ENCODE measurements around the gene DSCAML1. TPM values are rescaled to one million over a fixed set of nuclear protein-coding genes. Genes with fewer than 3 reads are reported as not detected.

DSCAML1 gene
- total RNA-seq, 1 donor from 2014 or later = 0.16 TPM

GRCh38 chr11:117585631-117586030, 211.4 kb downstream of the DSCAML1 start:
- FAIRE-seq (no peak), DNase-seq (ENCODE audit: low read depth) (no peak)
- TF ChIP-seq EZH2 (IDR thresholded peaks at IDR 0.05; ENCODE audit: insufficient read depth, low read length) (no peak), CTCF (IDR thresholded peaks at IDR 0.05; ENCODE audit: insufficient read depth, low read depth, low read length) (no peak)
- H3K27ac Mint-ChIP-seq (ENCODE audit: unreplicated experiment) = no peak overlapping the region
- Histone ChIP-seq H3K9ac (ENCODE audit: low read length) (no peak overlapping the region), H3K4me1 (ENCODE audit: insufficient read depth, low read length) (peaks cover 9% of the 10 kb centered on the region), H2AFZ (ENCODE audit: low read depth, low read length) (no peak overlapping the region), H3K36me3 (ENCODE audit: insufficient read depth, low read length) (no peaks in the 10 kb centered on the region), H3K27me3 (ENCODE audit: insufficient read depth, low read length) (peaks cover 7% of the 10 kb centered on the region), H3K79me2 (ENCODE audit: insufficient read depth, low read length) (no peaks in the 10 kb centered on the region), H3K27ac (ENCODE audit: low read depth, low read length) (no peak overlapping the region), H4K20me1 (ENCODE audit: insufficient read depth, low read length) (no peaks in the 10 kb centered on the region), H3K4me2 (ENCODE audit: low read length) (no peak overlapping the region), H3K4me3 (ENCODE audit: insufficient read depth, low read depth, low read length) (no peak overlapping the region), H3K9me3 (ENCODE audit: insufficient read depth, low read depth, low read length) (no peaks in the 10 kb centered on the region)
- no peak overlapping the region for H3K4me3 Mint-ChIP-seq (ENCODE audit: unreplicated experiment)
- H3K27me3 Mint-ChIP-seq (ENCODE audit: low read depth, unreplicated experiment) = peaks cover 52% of the 10 kb centered on the region
- H3K4me1 Mint-ChIP-seq (ENCODE audit: low read depth, unreplicated experiment) = peaks cover 9% of the 10 kb centered on the region
- no peaks in the 10 kb centered on the region for H3K9me3 Mint-ChIP-seq (ENCODE audit: unreplicated experiment)
- H3K36me3 Mint-ChIP-seq (ENCODE audit: low read depth, unreplicated experiment) = no peaks in the 10 kb centered on the region

GRCh38 chr11:117584056-117584830, 212.8 kb downstream of the DSCAML1 start:
- Histone ChIP-seq H3K27ac (ENCODE audit: low read depth, low read length) (no peak overlapping the region), H2AFZ (ENCODE audit: low read depth, low read length) (peak overlapping the region; percentile 73)
- peak; percentile 4 for DNase-seq (ENCODE audit: low read depth)

More at GRCh38 chr11:117584056-117584830, 212.8 kb downstream of the DSCAML1 start:
- Mint-ChIP-seq H3K27me3 (ENCODE audit: low read depth, unreplicated experiment) (peaks cover 53% of the 10 kb centered on the region), H3K36me3 (ENCODE audit: low read depth, unreplicated experiment) (no peaks in the 10 kb centered on the region), H3K4me3 (ENCODE audit: unreplicated experiment) (no peak overlapping the region), H3K27ac (ENCODE audit: unreplicated experiment) (no peak overlapping the region), H3K4me1 (ENCODE audit: low read depth, unreplicated experiment) (peaks cover 13% of the 10 kb centered on the region), H3K9me3 (ENCODE audit: unreplicated experiment) (no peaks in the 10 kb centered on the region)
- no peak overlapping the region for H3K9ac ChIP-seq (ENCODE audit: low read length)
- peak overlapping the region; percentile 5 for H3K4me3 ChIP-seq (ENCODE audit: insufficient read depth, low read depth, low read length)
- H3K27me3 ChIP-seq (ENCODE audit: insufficient read depth, low read length) = peaks cover 4% of the 10 kb centered on the region
- peak overlapping the region; percentile 79 for H3K4me2 ChIP-seq (ENCODE audit: low read length)
- H4K20me1 ChIP-seq (ENCODE audit: insufficient read depth, low read length) = no peaks in the 10 kb centered on the region
- no peaks in the 10 kb centered on the region for H3K9me3 ChIP-seq (ENCODE audit: insufficient read depth, low read depth, low read length)
- no peak for FAIRE-seq
- H3K4me1 ChIP-seq (ENCODE audit: insufficient read depth, low read length) = peaks cover 9% of the 10 kb centered on the region
- no peaks in the 10 kb centered on the region for H3K36me3 ChIP-seq (ENCODE audit: insufficient read depth, low read length)
- H3K79me2 ChIP-seq (ENCODE audit: insufficient read depth, low read length) = no peaks in the 10 kb centered on the region
- no peak for TF ChIP-seq CTCF (IDR thresholded peaks at IDR 0.05; ENCODE audit: insufficient read depth, low read depth, low read length)
- no peak for TF ChIP-seq EZH2 (IDR thresholded peaks at IDR 0.05; ENCODE audit: insufficient read depth, low read length)
